Kidney epithelial cell (primary cell): ENCODE data around the gene ATP23. TPM values are rescaled to one million over a fixed set of nuclear protein-coding genes. Genes with fewer than 3 reads are reported as not detected.

ENCODE experiments used
- DNase-seq: peaks from one replicate; pipeline ENCODE4 v3.0.0-alpha.2; 2010; ENCODE audit warnings: low read depth
- H3K27me3 ChIP-seq: 2 replicates; pipeline ENCODE4 v1.6.0; 2011; ENCODE audit warnings: low read length; ENCODE audit not compliant: control insufficient read depth, insufficient read depth
- H3K36me3 ChIP-seq: 2 replicates; pipeline ENCODE4 v1.5.1; 2011; ENCODE audit warnings: low read length; ENCODE audit not compliant: control insufficient read depth, insufficient read depth
- H3K4me3 ChIP-seq: 2 replicates; pipeline ENCODE4 v1.5.1; 2011; ENCODE audit warnings: low read depth, mild to moderate bottlenecking, control low read depth, low read length
- total RNA-seq: library from RNA; depleted of rRNA; stranded (reverse); fragments of >200 nt; gene quantifications from 2 replicates; pipeline ENCODE4 v1.2.3, GENCODE V29; 2015
- TF ChIP-seq, protein P1 (sequence below): IDR thresholded peaks from 2 replicates; pipeline ENCODE4 v1.5.1; 2011; ENCODE audit warnings: mild to moderate bottlenecking, moderate library complexity, low read length, control low read depth, inconsistent platforms; ENCODE audit not compliant: insufficient read depth, poor library complexity, severe bottlenecking

ATP23 gene
- total RNA-seq, 1 donor from 2014 or later, result 8.0 TPM

DNA sequence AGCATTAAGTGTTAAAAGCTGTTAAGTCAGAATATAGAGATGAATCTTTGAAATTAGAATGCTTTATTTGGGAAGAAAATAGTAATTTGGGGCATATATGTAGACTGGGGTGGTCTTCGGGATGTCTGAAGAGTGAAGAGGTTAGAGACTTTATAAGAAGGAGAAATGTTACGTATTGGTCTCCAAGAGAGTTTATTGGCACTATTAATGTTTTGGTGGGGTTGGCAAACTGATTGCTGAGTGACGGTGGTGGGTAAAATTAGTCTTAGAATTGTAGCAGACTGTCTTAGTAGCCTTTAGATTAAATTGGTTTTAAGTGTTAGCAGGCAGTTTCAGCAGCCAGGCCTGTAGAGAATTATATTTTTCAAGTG, 4.9 kb upstream of the ATP23 start:
- TF ChIP-seq, protein P1, sequence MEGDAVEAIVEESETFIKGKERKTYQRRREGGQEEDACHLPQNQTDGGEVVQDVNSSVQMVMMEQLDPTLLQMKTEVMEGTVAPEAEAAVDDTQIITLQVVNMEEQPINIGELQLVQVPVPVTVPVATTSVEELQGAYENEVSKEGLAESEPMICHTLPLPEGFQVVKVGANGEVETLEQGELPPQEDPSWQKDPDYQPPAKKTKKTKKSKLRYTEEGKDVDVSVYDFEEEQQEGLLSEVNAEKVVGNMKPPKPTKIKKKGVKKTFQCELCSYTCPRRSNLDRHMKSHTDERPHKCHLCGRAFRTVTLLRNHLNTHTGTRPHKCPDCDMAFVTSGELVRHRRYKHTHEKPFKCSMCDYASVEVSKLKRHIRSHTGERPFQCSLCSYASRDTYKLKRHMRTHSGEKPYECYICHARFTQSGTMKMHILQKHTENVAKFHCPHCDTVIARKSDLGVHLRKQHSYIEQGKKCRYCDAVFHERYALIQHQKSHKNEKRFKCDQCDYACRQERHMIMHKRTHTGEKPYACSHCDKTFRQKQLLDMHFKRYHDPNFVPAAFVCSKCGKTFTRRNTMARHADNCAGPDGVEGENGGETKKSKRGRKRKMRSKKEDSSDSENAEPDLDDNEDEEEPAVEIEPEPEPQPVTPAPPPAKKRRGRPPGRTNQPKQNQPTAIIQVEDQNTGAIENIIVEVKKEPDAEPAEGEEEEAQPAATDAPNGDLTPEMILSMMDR, result no peak
- DNase-seq, result no peak
- Histone ChIP-seq H3K27me3 (no peaks in the 10 kb centered on the region), H3K36me3 (no peaks in the 10 kb centered on the region), H3K4me3 (peak overlapping the region; percentile 65)

DNA sequence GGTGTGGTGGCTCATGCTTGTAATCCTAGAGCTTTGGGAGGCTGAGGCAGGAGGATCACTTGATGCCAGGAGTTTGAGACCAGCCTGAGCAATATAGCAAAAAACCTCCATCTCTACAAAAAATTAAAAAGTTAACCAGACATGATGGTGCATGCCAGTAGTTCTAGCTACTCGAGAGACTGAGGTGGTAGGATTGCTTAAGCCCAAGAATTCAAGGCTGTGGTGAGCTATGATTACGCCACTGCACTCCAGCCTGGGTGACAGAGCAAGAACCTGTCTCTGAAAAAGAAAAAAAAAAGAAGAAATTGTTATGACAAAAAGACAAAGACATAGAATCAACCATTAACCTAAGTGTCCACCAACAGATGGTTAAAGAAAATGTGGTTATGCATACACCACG, 2.1 kb upstream of the ATP23 start:
- TF ChIP-seq, protein P1, result no peak
- H3K27me3 ChIP-seq, result no peaks in the 10 kb centered on the region
- DNase-seq, result no peak

DNA sequence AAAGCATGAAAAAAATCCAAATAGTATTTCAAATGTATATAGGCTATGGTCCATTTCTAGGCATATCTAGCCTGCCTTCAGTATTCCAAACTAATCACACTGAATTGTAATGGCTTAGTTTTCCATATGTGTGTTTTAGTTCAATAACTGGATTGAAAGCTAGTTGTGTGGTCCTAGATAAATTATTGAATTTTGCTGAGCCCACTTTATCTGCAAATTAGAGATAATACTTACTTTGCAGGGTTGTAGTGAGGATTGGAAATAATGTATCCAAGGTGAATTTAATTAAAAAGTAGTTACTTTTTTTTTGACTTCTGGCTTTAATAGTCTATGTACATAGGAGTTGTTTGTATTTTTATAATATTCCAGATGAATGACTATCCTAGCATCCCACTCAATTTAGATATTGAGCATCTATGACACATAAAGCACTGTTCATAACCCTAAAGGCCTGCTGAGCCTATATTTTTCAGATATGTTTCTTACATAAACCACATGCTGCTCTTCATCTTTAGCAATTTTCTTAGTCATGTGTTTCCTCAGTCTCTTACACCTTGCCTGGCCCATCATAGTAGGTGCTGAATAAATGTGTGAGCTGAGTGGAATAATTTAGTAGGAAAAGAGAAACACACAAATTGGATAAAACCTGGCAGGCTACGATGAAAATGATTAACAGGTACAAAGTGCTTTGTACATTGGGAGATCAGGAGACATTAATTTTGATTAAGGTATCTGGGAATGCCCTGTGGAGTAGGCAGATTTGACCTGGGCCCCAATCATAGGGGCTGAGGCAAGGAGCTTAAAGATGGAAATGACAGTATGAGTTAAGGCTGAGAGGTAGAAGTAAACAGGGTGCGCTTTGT, 1.1 kb upstream of the ATP23 start:
- DNase-seq, result no peak
- Histone ChIP-seq H3K27me3 (no peaks in the 10 kb centered on the region), H3K36me3 (no peaks in the 10 kb centered on the region), H3K4me3 (no peak overlapping the region)
- TF ChIP-seq, protein P1, result no peak

More for the DNA sequence above, 2.1 kb upstream of the ATP23 start:
- H3K36me3 ChIP-seq, result no peaks in the 10 kb centered on the region
- no peak overlapping the region for H3K4me3 ChIP-seq

DNA sequence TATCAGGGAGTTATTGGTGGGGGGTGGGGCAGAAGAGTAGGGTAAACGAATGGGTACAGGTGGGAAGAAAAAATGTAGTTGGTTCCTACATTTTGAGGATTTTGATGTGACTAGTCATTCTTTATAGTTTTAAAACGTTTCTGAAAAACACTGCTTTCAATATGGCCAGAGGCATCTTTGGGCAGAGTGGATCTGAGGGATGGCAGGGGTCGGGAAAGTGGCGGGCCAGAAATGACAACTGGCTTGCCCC, 527 bp upstream of the ATP23 start:
- Histone ChIP-seq H3K27me3 (no peaks in the 10 kb centered on the region), H3K36me3 (no peaks in the 10 kb centered on the region), H3K4me3 (peak overlapping the region; percentile 63)
- TF ChIP-seq, protein P1, result no peak
- no peak for DNase-seq

DNA sequence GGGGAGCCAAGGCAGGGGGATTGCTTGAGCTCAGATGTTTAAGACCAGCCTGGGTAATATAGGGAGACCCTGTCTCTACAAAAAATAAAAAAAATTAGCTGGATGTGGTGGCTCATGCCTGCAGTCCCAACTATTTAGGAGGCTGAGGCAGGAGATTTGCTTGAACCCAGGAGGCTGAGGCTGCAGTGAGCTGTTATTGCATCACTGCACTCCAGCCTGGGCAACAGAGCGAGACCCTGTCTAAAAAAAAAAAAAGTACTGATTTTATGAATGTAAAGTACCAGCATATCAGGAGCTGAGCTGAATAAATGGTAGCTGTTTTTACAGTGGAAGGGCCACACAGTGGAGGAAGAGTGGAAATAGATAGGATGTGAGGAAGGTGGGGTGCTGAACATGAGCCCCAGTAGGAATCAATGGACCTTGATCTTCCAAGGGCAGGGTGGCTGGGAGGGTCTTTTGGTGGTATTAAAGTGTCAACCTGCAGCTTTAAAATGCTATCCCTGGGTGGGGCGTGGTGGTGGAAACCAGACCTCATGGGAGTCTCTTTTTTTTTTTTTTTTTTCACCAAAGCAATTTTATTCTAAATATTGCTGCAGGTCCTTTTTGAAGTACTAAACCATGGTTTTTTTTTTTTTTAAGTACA, 2.2 kb downstream of the ATP23 start:
- no peak for DNase-seq
- Histone ChIP-seq H3K36me3 (no peaks in the 10 kb centered on the region), H3K4me3 (no peak overlapping the region), H3K27me3 (no peaks in the 10 kb centered on the region)
- TF ChIP-seq, protein P1, result no peak
